Panc1 (cell line): ENCODE data around the gene FAM78A. TPM values are rescaled to one million over a fixed set of nuclear protein-coding genes. Genes with fewer than 3 reads are reported as not detected.

ENCODE experiments used
- ATAC-seq: fragments of 200-7000 bp; cut with Tn5 transposase; 2 replicates; pipeline ENCODE4 v1.9.1; 2020; ENCODE audit warnings: mild to moderate bottlenecking, moderate library complexity
- BruUV-seq: library from RNA; stranded (reverse); fragments of 400-500 nt; replicated peaks from 2 replicates; lab custom pipeline; 2021; lab: Mats Ljungman, UMichigan
- CTCF ChIA-PET: fragments of 300-600 bp; sonication (Branson Sonifier 250); formaldehyde crosslinking; loops from one replicate; lab custom pipeline; 2022; ENCODE audit warnings: antibody characterized with exemption; lab: Charles Lee
- POLR2A ChIA-PET: fragments of 300-600 bp; sonication (Branson Sonifier 250); formaldehyde crosslinking; loops from one replicate; lab custom pipeline; 2022; ENCODE audit warnings: antibody characterized with exemption; lab: Charles Lee
- DNase-seq: peaks from one replicate; pipeline ENCODE4 v3.0.0-alpha.2; 2010; ENCODE audit warnings: low read depth, low spot score
- H3K27ac ChIP-seq: 2 replicates; pipeline ENCODE4 v1.5.1; 2011; ENCODE audit warnings: mild to moderate bottlenecking, low read length, inconsistent platforms
- H3K27me3 ChIP-seq: fragments of 200-500 bp; sonication (Bioruptor generic); 2 replicates; pipeline ENCODE4 v1.6.0; 2014; ENCODE audit warnings: low read length, inconsistent platforms; ENCODE audit not compliant: control insufficient read depth, insufficient read depth
- H3K36me3 ChIP-seq: fragments of 200-500 bp; sonication (Bioruptor generic); 2 replicates; pipeline ENCODE4 v1.5.1; 2014; ENCODE audit warnings: inconsistent platforms, mild to moderate bottlenecking, low read length, moderate library complexity; ENCODE audit not compliant: control insufficient read depth, insufficient read depth
- H3K4me1 ChIP-seq: 2 replicates; pipeline ENCODE4 v1.5.1; 2011; ENCODE audit warnings: inconsistent platforms, mild to moderate bottlenecking, low read length, moderate library complexity; ENCODE audit not compliant: control insufficient read depth, insufficient read depth
- H3K4me3 ChIP-seq, 2 experiments: 2 replicates each; pipeline ENCODE4 v1.5.1; 2011 to 2012; ENCODE audit warnings: low read depth in 2 of 2, low read length in 2 of 2, mild to moderate bottlenecking in 2 of 2, inconsistent platforms in 1 of 2, moderate library complexity in 1 of 2
- H3K9me3 ChIP-seq: fragments of 200-500 bp; sonication (Bioruptor generic); 2 replicates; pipeline ENCODE4 v1.5.1; 2014; ENCODE audit warnings: low read depth, mild to moderate bottlenecking, inconsistent platforms, low read length, moderate library complexity; ENCODE audit not compliant: control insufficient read depth, insufficient read depth
- CTCF ChIP-seq: fragments of 450-650 bp; IDR thresholded peaks from 2 replicates; pipeline ENCODE4 v1.5.1; 2017; ENCODE audit warnings: mild to moderate bottlenecking
- POLR2AphosphoS5 ChIP-seq: IDR thresholded peaks from 2 replicates; pipeline ENCODE4 v1.6.1; 2012; ENCODE audit warnings: mild to moderate bottlenecking, low read depth, low read length, moderate library complexity
- SIN3A ChIP-seq: IDR thresholded peaks from 2 replicates; pipeline ENCODE4 v1.6.1; 2012; ENCODE audit warnings: low read depth, mild to moderate bottlenecking, low read length, moderate library complexity, borderline replicate concordance; ENCODE audit not compliant: insufficient read depth
- TCF7L2 ChIP-seq: IDR thresholded peaks from 2 replicates; pipeline ENCODE4 v1.6.1; 2011; ENCODE audit warnings: mild to moderate bottlenecking, low read depth, low read length, inconsistent platforms
- in situ Hi-C: cut with HindIII; loops from 2 replicates; pipeline ENCODE4 v1.10.0; 2016; ENCODE audit warnings: low sequenced_read_pairs, low pct_unique_long_range_greater_than_20kb
- intact Hi-C: fragments of 100-400 bp; cut with micrococcal nuclease; formaldehyde crosslinking; loops from one replicate; pipeline ENCODE4 v1.10.0; 2022; ENCODE audit not compliant: unreplicated experiment
- total RNA-seq: library from RNA; stranded (reverse); gene quantifications from one replicate; pipeline ENCODE4 v1.2.1, GENCODE V29; 2021; ENCODE audit not compliant: unreplicated experiment
- TF ChIP-seq, protein P1 (sequence below), 2 experiments: IDR thresholded peaks; 2 replicates each; pipeline ENCODE4 v1.6.1; 2011 to 2012; ENCODE audit warnings: low read depth in 2 of 2, control low read depth in 1 of 2, low read length in 1 of 2, mild to moderate bottlenecking in 1 of 2, moderate library complexity in 1 of 2; ENCODE audit not compliant: insufficient read depth in 1 of 2

Gene FAM78A
- total RNA-seq, 1 experiment from 2014 or later = 0.59 TPM

DNA sequence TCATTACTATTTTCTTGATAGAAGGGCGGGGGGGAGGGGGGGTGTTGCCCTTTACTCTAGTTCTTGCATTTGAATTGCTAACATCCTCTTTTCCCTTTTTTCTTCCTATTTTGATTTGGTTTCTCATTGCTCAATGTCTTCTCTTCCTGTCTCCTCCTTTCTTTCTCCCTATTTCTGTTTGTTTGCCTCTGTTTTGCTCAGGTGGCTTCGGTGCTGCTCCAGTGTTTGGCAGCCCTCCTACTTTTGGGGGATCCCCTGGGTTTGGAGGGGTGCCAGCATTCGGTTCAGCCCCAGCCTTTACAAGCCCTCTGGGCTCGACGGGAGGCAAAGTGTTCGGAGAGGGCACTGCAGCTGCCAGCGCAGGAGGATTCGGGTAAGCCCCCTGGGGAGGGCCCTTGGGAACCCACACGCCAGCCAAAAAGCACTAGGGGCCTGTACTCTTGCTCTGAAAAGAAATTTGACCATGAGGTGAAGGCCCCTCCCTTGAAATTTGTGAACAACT, 48.3 kb downstream of the FAM78A start:
- DNase-seq (no peak), ATAC-seq (no peak)
- TF ChIP-seq CTCF = no peak
- TF ChIP-seq SIN3A = no peak
- TF ChIP-seq POLR2AphosphoS5 = no peak
- TF ChIP-seq, protein P1, sequence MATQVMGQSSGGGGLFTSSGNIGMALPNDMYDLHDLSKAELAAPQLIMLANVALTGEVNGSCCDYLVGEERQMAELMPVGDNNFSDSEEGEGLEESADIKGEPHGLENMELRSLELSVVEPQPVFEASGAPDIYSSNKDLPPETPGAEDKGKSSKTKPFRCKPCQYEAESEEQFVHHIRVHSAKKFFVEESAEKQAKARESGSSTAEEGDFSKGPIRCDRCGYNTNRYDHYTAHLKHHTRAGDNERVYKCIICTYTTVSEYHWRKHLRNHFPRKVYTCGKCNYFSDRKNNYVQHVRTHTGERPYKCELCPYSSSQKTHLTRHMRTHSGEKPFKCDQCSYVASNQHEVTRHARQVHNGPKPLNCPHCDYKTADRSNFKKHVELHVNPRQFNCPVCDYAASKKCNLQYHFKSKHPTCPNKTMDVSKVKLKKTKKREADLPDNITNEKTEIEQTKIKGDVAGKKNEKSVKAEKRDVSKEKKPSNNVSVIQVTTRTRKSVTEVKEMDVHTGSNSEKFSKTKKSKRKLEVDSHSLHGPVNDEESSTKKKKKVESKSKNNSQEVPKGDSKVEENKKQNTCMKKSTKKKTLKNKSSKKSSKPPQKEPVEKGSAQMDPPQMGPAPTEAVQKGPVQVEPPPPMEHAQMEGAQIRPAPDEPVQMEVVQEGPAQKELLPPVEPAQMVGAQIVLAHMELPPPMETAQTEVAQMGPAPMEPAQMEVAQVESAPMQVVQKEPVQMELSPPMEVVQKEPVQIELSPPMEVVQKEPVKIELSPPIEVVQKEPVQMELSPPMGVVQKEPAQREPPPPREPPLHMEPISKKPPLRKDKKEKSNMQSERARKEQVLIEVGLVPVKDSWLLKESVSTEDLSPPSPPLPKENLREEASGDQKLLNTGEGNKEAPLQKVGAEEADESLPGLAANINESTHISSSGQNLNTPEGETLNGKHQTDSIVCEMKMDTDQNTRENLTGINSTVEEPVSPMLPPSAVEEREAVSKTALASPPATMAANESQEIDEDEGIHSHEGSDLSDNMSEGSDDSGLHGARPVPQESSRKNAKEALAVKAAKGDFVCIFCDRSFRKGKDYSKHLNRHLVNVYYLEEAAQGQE (IDR thresholded peaks at IDR 0.05; ENCODE audit: insufficient read depth in 1 of 2, low read depth in 2 of 2, low read length in 1 of 2) = no peak
- TF ChIP-seq TCF7L2 = no peak
- Histone ChIP-seq H3K4me1 (no peaks in the 10 kb centered on the region; the same call in 1 of the 2 replicates), H3K36me3 (no peaks in the 10 kb centered on the region), H3K9me3 (no peaks in the 10 kb centered on the region), H3K27ac (no peak overlapping the region), H3K4me3 (no peak overlapping the region), H3K27me3 (no peaks in the 10 kb centered on the region)
- intact Hi-C loops = no loop called here
- in situ Hi-C loops = no loop called here
- ChIA-PET CTCF (interaction anchor here (0.7 kb wide), 1 partner anchor 18 kb away, joined by 4 read pairs; no protein-coding TSS in a partner anchor), POLR2A (no interaction called here)
- BruUV-seq = no TSS peak

DNA sequence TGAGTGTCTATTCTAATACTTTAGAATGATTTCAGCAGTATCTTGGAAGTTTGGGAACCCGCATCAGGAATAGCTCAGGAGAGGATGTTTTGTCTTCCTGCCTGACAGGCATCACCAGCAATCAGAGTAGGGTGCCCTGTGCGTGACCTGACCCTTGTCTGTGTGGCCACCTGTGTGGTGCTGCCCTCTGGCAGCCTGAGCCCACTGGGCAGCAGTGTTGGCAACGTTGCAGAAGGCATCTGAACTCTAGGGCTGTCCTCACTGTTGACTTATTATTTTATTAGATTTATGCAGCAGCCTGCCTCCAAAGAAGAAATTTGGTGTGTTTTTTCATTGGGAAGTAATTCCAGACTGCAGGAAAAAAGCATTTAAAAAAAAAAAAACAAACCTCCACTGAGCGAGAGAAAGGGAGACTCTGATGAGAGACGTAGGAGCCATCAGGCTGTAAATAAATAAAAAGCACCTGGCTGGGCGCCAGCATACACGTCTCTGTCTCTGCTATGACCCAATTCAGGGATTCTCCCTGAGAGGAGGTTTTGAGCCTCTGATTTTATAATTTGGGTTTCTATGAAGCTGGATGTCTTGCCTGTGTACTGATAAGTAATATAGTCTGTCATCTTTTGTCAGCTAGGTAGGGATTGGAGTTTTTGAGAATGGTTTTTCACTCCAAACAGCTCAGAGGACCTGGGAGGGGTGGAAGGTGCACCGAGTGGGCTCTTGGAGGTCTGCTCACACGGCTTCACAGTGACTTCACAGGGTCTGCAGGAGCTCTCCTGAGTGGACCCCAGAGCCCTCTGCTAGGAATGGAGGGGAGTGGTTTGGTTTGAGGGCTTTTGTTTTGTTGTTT, 49.0 kb downstream of the FAM78A start:
- H3K27me3 ChIP-seq = no peaks in the 10 kb centered on the region
- TF ChIP-seq SIN3A = no peak
- no peak for TF ChIP-seq TCF7L2
- no peak for TF ChIP-seq CTCF
- no peak for TF ChIP-seq POLR2AphosphoS5
- TF ChIP-seq, protein P1 (IDR thresholded peaks at IDR 0.05; ENCODE audit: insufficient read depth in 1 of 2, low read depth in 2 of 2, low read length in 1 of 2) = no peak
- no peaks in the 10 kb centered on the region for H3K9me3 ChIP-seq
- BruUV-seq = no TSS peak
- POLR2A ChIA-PET = no interaction called here
- no peak overlapping the region for H3K4me3 ChIP-seq
- DNase-seq (no peak), ATAC-seq (no peak)
- H3K4me1 ChIP-seq = no peaks in the 10 kb centered on the region; the same call in 1 of the 2 replicates
- intact Hi-C loops = no loop called here
- no peak overlapping the region for H3K27ac ChIP-seq
- H3K36me3 ChIP-seq = no peaks in the 10 kb centered on the region
- CTCF ChIA-PET = interaction anchor here (0.7 kb wide), 1 partner anchor 18 kb away, joined by 4 read pairs; no protein-coding TSS in a partner anchor
- in situ Hi-C loops = no loop called here
